Measurements from ENCODE around the gene CDC45.
"Not testable (repeated sequence)": the region's sequence is repeated elsewhere in the genome, so short reads cannot be mapped to it uniquely, and the experiment has no call there.

The CDC45 gene

DNA sequence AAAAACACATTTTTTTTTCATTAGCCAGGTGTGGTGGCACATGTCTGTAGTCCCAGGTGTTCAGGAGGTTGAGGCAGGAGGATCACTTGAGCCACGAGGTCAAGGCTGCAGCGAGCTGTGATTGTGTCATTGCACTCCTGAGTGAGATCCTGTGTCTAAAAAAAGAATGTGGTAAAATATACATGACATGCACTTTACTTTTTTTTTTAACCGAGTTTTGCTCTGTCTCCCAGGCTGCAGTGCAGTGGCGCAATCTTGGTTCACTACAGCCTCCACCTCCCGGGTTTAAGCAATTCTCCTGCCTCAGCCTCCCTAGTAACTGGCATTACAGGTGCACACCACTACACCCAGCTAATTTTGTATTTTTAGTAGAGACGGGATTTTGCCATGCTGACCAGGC, 67.0 kb downstream of the CDC45 start:
- no peak overlapping the region for H3K27ac ChIP-seq (ENCODE audit: insufficient read depth, low read depth, low read length, poor library complexity, severe bottlenecking)
- no peaks in the 10 kb centered on the region for H3K9me3 ChIP-seq (ENCODE audit: control insufficient read depth, low read length)
- 84 to 86% methylated on average over 6 of the region's 6 CpGs for WGBS, 2 experiments
- no peaks in the 10 kb centered on the region for H3K27me3 ChIP-seq (ENCODE audit: control insufficient read depth, insufficient read depth, low read length, poor library complexity, severe bottlenecking)
- H3K4me1 ChIP-seq (ENCODE audit: control insufficient read depth, insufficient read depth, low read length): no peaks in the 10 kb centered on the region
- H3K36me3 ChIP-seq (ENCODE audit: control insufficient read depth, insufficient read depth, low read length): no peaks in the 10 kb centered on the region
- H3K4me3 ChIP-seq (ENCODE audit: insufficient read depth, low read depth, low read length): no peak overlapping the region

GRCh38 chr22:19547620-19548019, 67.9 kb downstream of the CDC45 start:
- no peaks in the 10 kb centered on the region for H3K36me3 ChIP-seq (ENCODE audit: control insufficient read depth, insufficient read depth, low read length)
- no peaks in the 10 kb centered on the region for H3K27me3 ChIP-seq (ENCODE audit: control insufficient read depth, insufficient read depth, low read length, poor library complexity, severe bottlenecking)
- H3K4me1 ChIP-seq (ENCODE audit: control insufficient read depth, insufficient read depth, low read length): no peaks in the 10 kb centered on the region
- H3K9me3 ChIP-seq (ENCODE audit: control insufficient read depth, low read length): no peaks in the 10 kb centered on the region
- no peak overlapping the region for H3K27ac ChIP-seq (ENCODE audit: insufficient read depth, low read depth, low read length, poor library complexity, severe bottlenecking)
- no peak overlapping the region for H3K4me3 ChIP-seq (ENCODE audit: insufficient read depth, low read depth, low read length)
- WGBS, 2 experiments: 95 to 96% methylated on average over 8 of the region's 8 CpGs

DNA sequence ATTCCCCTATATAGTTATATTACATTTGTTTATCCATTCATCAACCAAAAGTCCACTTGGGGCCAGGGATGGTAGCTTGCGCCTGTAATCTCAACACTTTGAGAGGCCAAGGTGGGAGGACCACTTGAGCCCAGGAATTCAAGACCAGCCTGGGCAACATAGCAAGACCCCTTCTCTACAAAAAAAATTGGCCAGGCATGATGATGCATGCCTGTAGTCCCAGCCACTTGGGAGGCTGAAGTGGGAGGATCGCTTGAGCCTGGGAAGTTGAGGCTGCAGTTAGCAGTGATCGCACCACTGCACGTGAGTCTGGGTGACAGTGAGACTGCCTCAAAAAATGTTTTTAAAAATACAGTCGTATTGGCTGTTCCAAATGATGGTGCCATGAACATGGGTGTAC, 68.7 kb downstream of the CDC45 start:
- H3K4me3 ChIP-seq (ENCODE audit: insufficient read depth, low read depth, low read length): not testable (repeated sequence)
- WGBS, 2 experiments: 96 to 98% methylated on average over 5 of the region's 5 CpGs

DNA sequence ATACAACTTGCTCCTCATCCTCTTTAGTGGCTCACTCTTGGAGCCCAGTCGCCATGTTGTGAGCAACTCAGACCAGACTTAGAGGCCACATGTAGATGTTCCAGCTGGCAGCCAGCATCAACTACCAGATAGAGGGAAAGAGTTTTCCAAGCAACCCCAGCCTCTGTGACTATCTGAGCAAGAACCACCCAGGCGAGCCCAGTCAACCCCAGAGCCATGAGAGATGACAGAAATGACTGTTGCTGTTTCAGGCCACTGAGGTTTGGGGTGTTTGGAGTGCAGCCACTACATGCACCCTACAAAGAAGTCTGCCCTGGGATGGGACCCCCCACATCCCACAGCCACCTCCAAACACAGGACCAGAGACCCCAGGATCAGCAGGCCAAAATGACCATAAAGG, 69.2 kb downstream of the CDC45 start:
- Histone ChIP-seq H3K36me3 (ENCODE audit: control insufficient read depth, insufficient read depth, low read length) (no peaks in the 10 kb centered on the region), H3K4me1 (ENCODE audit: control insufficient read depth, insufficient read depth, low read length) (no peaks in the 10 kb centered on the region), H3K27me3 (ENCODE audit: control insufficient read depth, insufficient read depth, low read length, poor library complexity, severe bottlenecking) (no peaks in the 10 kb centered on the region), H3K27ac (ENCODE audit: insufficient read depth, low read depth, low read length, poor library complexity, severe bottlenecking) (no peak overlapping the region), H3K4me3 (ENCODE audit: insufficient read depth, low read depth, low read length) (no peak overlapping the region), H3K9me3 (ENCODE audit: control insufficient read depth, low read length) (no peaks in the 10 kb centered on the region)
- WGBS, 2 experiments: 80 to 96% methylated on average over 2 of the region's 2 CpGs

More for the DNA sequence above, 68.7 kb downstream of the CDC45 start:
- H3K4me1 ChIP-seq (ENCODE audit: control insufficient read depth, insufficient read depth, low read length); H3K36me3 ChIP-seq (ENCODE audit: control insufficient read depth, insufficient read depth, low read length); H3K9me3 ChIP-seq (ENCODE audit: control insufficient read depth, low read length); H3K27ac ChIP-seq (ENCODE audit: insufficient read depth, low read depth, low read length, poor library complexity, severe bottlenecking); H3K27me3 ChIP-seq (ENCODE audit: control insufficient read depth, insufficient read depth, low read length, poor library complexity, severe bottlenecking): not testable (repeated sequence)

GRCh38 chr22:19549428-19549827, 69.7 kb downstream of the CDC45 start:
- Histone ChIP-seq H3K4me3 (ENCODE audit: insufficient read depth, low read depth, low read length) (no peak overlapping the region), H3K27ac (ENCODE audit: insufficient read depth, low read depth, low read length, poor library complexity, severe bottlenecking) (no peak overlapping the region), H3K9me3 (ENCODE audit: control insufficient read depth, low read length) (no peaks in the 10 kb centered on the region), H3K36me3 (ENCODE audit: control insufficient read depth, insufficient read depth, low read length) (no peaks in the 10 kb centered on the region), H3K27me3 (ENCODE audit: control insufficient read depth, insufficient read depth, low read length, poor library complexity, severe bottlenecking) (no peaks in the 10 kb centered on the region), H3K4me1 (ENCODE audit: control insufficient read depth, insufficient read depth, low read length) (no peaks in the 10 kb centered on the region)
- WGBS, 2 experiments: 95% methylated on average over 7 of the region's 7 CpGs

GRCh38 chr22:19550382-19550781, 70.7 kb downstream of the CDC45 start:
- 92 to 95% methylated on average over 7 of the region's 7 CpGs for WGBS, 2 experiments
- no peak overlapping the region for H3K27ac ChIP-seq (ENCODE audit: insufficient read depth, low read depth, low read length, poor library complexity, severe bottlenecking)
- no peaks in the 10 kb centered on the region for H3K36me3 ChIP-seq (ENCODE audit: control insufficient read depth, insufficient read depth, low read length)
- no peaks in the 10 kb centered on the region for H3K9me3 ChIP-seq (ENCODE audit: control insufficient read depth, low read length)
- no peaks in the 10 kb centered on the region for H3K27me3 ChIP-seq (ENCODE audit: control insufficient read depth, insufficient read depth, low read length, poor library complexity, severe bottlenecking)
- no peaks in the 10 kb centered on the region for H3K4me1 ChIP-seq (ENCODE audit: control insufficient read depth, insufficient read depth, low read length)
- H3K4me3 ChIP-seq (ENCODE audit: insufficient read depth, low read depth, low read length): no peak overlapping the region

DNA sequence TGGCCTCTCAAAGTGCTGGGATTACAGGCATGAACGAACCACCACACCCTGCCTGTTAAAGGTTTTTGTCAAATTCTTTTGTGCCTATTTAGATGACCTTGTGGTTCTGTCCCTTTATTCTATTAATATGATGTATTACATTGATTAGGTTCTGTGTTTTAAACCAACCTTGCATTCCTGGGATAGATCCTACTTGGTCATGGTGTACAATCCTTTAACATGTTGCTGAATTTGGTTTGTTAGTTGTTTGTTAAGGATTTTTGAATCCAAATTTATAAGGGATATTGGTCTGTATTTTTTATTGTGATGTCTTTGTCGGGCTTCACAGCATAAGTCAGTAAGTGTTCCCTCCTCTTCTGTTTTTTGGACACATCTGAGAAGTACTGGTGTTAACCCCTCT, 73.5 kb downstream of the CDC45 start:
- Histone ChIP-seq H3K9me3 (ENCODE audit: control insufficient read depth, low read length) (no peaks in the 10 kb centered on the region), H3K27ac (ENCODE audit: insufficient read depth, low read depth, low read length, poor library complexity, severe bottlenecking) (no peak overlapping the region), H3K27me3 (ENCODE audit: control insufficient read depth, insufficient read depth, low read length, poor library complexity, severe bottlenecking) (no peaks in the 10 kb centered on the region), H3K4me3 (ENCODE audit: insufficient read depth, low read depth, low read length) (no peak overlapping the region), H3K4me1 (ENCODE audit: control insufficient read depth, insufficient read depth, low read length) (no peaks in the 10 kb centered on the region), H3K36me3 (ENCODE audit: control insufficient read depth, insufficient read depth, low read length) (no peaks in the 10 kb centered on the region)
- WGBS, 2 experiments: 90% methylated on average over 2 of the region's 2 CpGs

DNA sequence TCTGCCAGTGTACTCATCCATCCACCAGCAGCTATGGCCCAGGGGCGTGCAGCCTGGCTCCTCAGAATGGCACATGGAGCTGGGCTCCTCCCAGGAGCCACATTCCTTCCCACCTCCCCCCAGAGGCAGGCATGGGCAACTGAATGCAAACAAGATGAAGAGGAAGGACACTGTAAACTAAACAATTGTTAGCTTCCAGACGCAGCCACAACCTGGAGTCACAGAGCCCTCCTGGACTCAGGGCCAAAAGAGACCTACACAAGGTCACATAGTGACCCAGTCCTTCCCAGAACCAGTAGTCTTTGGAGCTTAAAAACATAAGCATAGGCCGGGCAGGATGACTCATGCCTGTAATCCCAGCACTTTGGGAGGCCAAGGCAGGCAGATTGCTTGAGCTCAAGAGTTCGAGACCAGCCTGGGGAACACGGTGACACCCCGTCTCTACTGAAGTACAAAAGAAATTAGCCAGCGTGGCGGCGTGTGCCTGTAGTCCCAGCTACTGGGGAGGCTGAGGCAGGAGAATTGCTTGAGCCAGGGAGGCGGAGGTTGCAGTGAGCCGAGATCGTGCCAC, 75.2 kb downstream of the CDC45 start:
- Histone ChIP-seq H3K4me3 (ENCODE audit: insufficient read depth, low read depth, low read length) (no peak overlapping the region), H3K9me3 (ENCODE audit: control insufficient read depth, low read length) (no peaks in the 10 kb centered on the region), H3K27me3 (ENCODE audit: control insufficient read depth, insufficient read depth, low read length, poor library complexity, severe bottlenecking) (no peaks in the 10 kb centered on the region), H3K36me3 (ENCODE audit: control insufficient read depth, insufficient read depth, low read length) (no peaks in the 10 kb centered on the region), H3K4me1 (ENCODE audit: control insufficient read depth, insufficient read depth, low read length) (no peaks in the 10 kb centered on the region), H3K27ac (ENCODE audit: insufficient read depth, low read depth, low read length, poor library complexity, severe bottlenecking) (no peak overlapping the region)
- WGBS, 2 experiments: 77 to 79% methylated on average over 10 to 12 of the region's 12 CpGs

GRCh38 chr22:19555651-19556050, 75.9 kb downstream of the CDC45 start:
- H3K27ac ChIP-seq (ENCODE audit: insufficient read depth, low read depth, low read length, poor library complexity, severe bottlenecking): no peak overlapping the region
- no peaks in the 10 kb centered on the region for H3K9me3 ChIP-seq (ENCODE audit: control insufficient read depth, low read length)
- no peaks in the 10 kb centered on the region for H3K4me1 ChIP-seq (ENCODE audit: control insufficient read depth, insufficient read depth, low read length)
- no peaks in the 10 kb centered on the region for H3K27me3 ChIP-seq (ENCODE audit: control insufficient read depth, insufficient read depth, low read length, poor library complexity, severe bottlenecking)
- 94 to 97% methylated on average over 6 of the region's 6 CpGs for WGBS, 2 experiments
- H3K36me3 ChIP-seq (ENCODE audit: control insufficient read depth, insufficient read depth, low read length): no peaks in the 10 kb centered on the region
- H3K4me3 ChIP-seq (ENCODE audit: insufficient read depth, low read depth, low read length): no peak overlapping the region

DNA sequence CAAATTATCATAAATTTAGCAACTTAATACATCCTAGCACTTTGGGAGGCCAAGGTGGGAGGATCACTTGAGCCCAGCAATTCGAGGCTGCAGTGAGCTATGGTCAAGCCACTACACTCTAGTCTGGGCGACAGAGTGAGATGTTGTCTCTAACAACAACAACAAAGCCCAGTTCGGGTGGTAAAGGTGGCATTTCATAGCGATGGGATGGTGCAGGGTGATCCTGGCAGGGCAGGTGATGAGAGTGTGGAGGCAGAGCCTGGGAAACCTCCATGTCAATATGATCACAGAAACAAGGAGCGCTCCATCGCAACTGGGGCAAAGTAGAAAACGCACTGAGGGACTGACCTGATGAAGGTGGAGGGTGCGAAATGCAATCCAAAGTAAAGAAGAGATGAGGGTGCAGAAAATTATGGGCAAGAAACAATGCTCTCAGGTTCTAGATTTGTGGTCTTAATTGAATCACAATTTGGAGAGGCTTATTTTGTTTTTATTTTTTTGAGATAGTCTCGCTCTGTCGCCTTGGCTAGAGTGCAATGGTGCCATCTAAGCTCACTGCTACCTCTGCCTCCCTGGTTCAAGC, 77.3 kb downstream of the CDC45 start:
- WGBS, 2 experiments: 94 to 95% methylated on average over 10 of the region's 10 CpGs
- Histone ChIP-seq H3K4me1 (ENCODE audit: control insufficient read depth, insufficient read depth, low read length) (no peaks in the 10 kb centered on the region), H3K27me3 (ENCODE audit: control insufficient read depth, insufficient read depth, low read length, poor library complexity, severe bottlenecking) (no peaks in the 10 kb centered on the region), H3K36me3 (ENCODE audit: control insufficient read depth, insufficient read depth, low read length) (no peaks in the 10 kb centered on the region), H3K27ac (ENCODE audit: insufficient read depth, low read depth, low read length, poor library complexity, severe bottlenecking) (no peak overlapping the region), H3K9me3 (ENCODE audit: control insufficient read depth, low read length) (no peaks in the 10 kb centered on the region), H3K4me3 (ENCODE audit: insufficient read depth, low read depth, low read length) (no peak overlapping the region)
